ENCODE data around the gene CNTLN. TPM values are rescaled to one million over a fixed set of nuclear protein-coding genes. Genes with fewer than 3 reads are reported as not detected.

The CNTLN gene
- 10 to 100 TPM in 1 of 5 donors, 1 to 10 TPM in 3, under 1 TPM in 1; 0.58 to 28.5 (median 4.9) TPM for total RNA-seq
- polyA plus RNA-seq, result 1 to 10 TPM; 1.8 to 2.0 (median 2.0) TPM
- long read RNA-seq, donor 1, result 0 reads
- long read RNA-seq, donor 2, full-length matches to known transcripts, result 1 of 1 reads
- long read RNA-seq, donor 2, partial matches to known transcripts, result 0 of 1 reads
- long read RNA-seq, donor 2, other reads (novel, unspliced or antisense), result 0 of 1 reads
- long read RNA-seq, donor 3, full-length matches to known transcripts, result 1 of 1 reads
- long read RNA-seq, donor 3, partial matches to known transcripts, result 0 of 1 reads
- long read RNA-seq, donor 3, other reads (novel, unspliced or antisense), result 0 of 1 reads
- long read RNA-seq, donor 4, result 0 reads
- long read RNA-seq, donor 5, result 0 reads
- long read RNA-seq, donor 6, full-length matches to known transcripts, result 1 of 1 reads
- long read RNA-seq, donor 6, partial matches to known transcripts, result 0 of 1 reads
- long read RNA-seq, donor 6, other reads (novel, unspliced or antisense), result 0 of 1 reads
- long read RNA-seq, donor 7, result 0 reads
- long read RNA-seq, donor 8, partial matches to known transcripts, result 0 of 1 reads
- long read RNA-seq, donor 8, other reads (novel, unspliced or antisense), result 0 of 1 reads
- long read RNA-seq, donor 9, full-length matches to known transcripts, result 2 of 2 reads
- long read RNA-seq, donor 9, partial matches to known transcripts, result 0 of 2 reads
- long read RNA-seq, donor 9, other reads (novel, unspliced or antisense), result 0 of 2 reads
- long read RNA-seq, donor 10, partial matches to known transcripts, result 0 of 1 reads
- long read RNA-seq, donor 10, other reads (novel, unspliced or antisense), result 0 of 1 reads

GRCh38 chr9:17134396-17135294 is at the start of gene CNTLN:
Gene CNTLN (plus strand): TSS chr9:17135040. CDS start chr9:17135066, 26 bp downstream.
- Histone ChIP-seq H3K4me3 (peak within 1 kb of the TSS; percentile 68 to 94 (median 72)), H3K9me3 (no peaks in the 10 kb centered on the region), H3K4me1 (peaks cover 0 to 26% (median 10%) of the 10 kb centered on the region in 4 donors), H3K27ac (peak within 1 kb of the TSS; percentile 51 to 86 (median 82)), H3K27me3 (no peaks in the 10 kb centered on the region), H3K36me3 (no peaks in the 10 kb centered on the region)
- TF ChIP-seq EP300 (IDR thresholded peaks at IDR 0.05) (no peak), POLR2AphosphoS5 (IDR thresholded peaks at IDR 0.05) (peak; percentile 62 to 89 (median 83)), CTCF (IDR thresholded peaks at IDR 0.05) (no peak), POLR2A (IDR thresholded peaks at IDR 0.05) (peak in 1 of 4 donors; percentile 9)
- WGBS, 5 donors, result 2 to 3% (median 3%) methylated on average over 9 to 61 of the region's 61 CpGs
- intact Hi-C loops (cut with DNase I; ENCODE audit: low total_unique reads), result no loop called here
- peak; percentile 97 for DNase-seq

- Histone ChIP-seq H3K4me1 (no peaks in the 10 kb centered on the region), H3K27me3 (no peaks in the 10 kb centered on the region), H3K36me3 (no peaks in the 10 kb centered on the region), H3K4me3 (no peak overlapping the region), H3K27ac (no peak overlapping the region), H3K9me3 (no peaks in the 10 kb centered on the region)
- intact Hi-C loops (cut with DNase I; ENCODE audit: low total_unique reads), result no loop called here
- DNase-seq, result no peak
- WGBS, 5 donors, result 93 to 94% (median 94%) methylated on average over 5 of the region's 5 CpGs
- TF ChIP-seq POLR2A (IDR thresholded peaks at IDR 0.05), result no peak
- no peak for TF ChIP-seq POLR2AphosphoS5 (IDR thresholded peaks at IDR 0.05)
- no peak for TF ChIP-seq CTCF (IDR thresholded peaks at IDR 0.05)
- TF ChIP-seq EP300 (IDR thresholded peaks at IDR 0.05), result no peak
Observed at GRCh38 chr9:17088566-17088965, 46.3 kb upstream of the CNTLN start.

GRCh38 chr9:17090041-17090440 is 44.8 kb upstream of the CNTLN start:
- intact Hi-C loops (cut with DNase I; ENCODE audit: low total_unique reads), result no loop called here
- no peak overlapping the region for H3K4me3 ChIP-seq
- WGBS, 5 donors, result 73 to 97% (median 91%) methylated on average over 1 of the region's 1 CpG
- no peaks in the 10 kb centered on the region for H3K27me3 ChIP-seq
- H3K27ac ChIP-seq, result no peak overlapping the region
- no peaks in the 10 kb centered on the region for H3K4me1 ChIP-seq
- TF ChIP-seq POLR2AphosphoS5 (IDR thresholded peaks at IDR 0.05) (no peak), EP300 (IDR thresholded peaks at IDR 0.05) (no peak), CTCF (IDR thresholded peaks at IDR 0.05) (no peak), POLR2A (IDR thresholded peaks at IDR 0.05) (no peak)
- DNase-seq, result no peak
- no peaks in the 10 kb centered on the region for H3K36me3 ChIP-seq
- no peaks in the 10 kb centered on the region for H3K9me3 ChIP-seq
